ENCODE data around the gene RGS6.

The RGS6 gene

DNA sequence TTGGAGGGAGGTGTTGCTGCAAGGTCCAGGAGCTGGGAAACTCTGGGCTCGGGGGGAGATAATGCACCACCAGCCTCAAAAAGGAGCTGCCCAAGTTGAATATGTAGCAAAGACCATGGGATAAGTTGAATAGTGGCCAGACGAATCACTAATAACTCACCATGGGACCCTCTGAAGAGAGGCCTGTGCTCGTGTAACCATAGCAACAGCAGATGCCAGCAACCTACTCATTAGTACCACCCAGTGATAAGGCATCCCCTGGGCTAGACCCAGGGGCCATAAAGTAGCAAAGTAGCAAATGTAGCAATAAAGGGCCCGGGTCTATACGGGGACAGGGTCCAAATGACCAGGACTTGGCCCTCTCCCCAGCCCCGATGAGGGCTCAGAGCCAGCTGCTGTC is 633.7 kb downstream of the RGS6 start:
- H3K9me3 ChIP-seq: no peaks in the 10 kb centered on the region
- no peak overlapping the region for H3K4me3 ChIP-seq
- peak overlapping the region; percentile 57 to 63 for H3K27ac ChIP-seq
- TF ChIP-seq, protein P1, sequence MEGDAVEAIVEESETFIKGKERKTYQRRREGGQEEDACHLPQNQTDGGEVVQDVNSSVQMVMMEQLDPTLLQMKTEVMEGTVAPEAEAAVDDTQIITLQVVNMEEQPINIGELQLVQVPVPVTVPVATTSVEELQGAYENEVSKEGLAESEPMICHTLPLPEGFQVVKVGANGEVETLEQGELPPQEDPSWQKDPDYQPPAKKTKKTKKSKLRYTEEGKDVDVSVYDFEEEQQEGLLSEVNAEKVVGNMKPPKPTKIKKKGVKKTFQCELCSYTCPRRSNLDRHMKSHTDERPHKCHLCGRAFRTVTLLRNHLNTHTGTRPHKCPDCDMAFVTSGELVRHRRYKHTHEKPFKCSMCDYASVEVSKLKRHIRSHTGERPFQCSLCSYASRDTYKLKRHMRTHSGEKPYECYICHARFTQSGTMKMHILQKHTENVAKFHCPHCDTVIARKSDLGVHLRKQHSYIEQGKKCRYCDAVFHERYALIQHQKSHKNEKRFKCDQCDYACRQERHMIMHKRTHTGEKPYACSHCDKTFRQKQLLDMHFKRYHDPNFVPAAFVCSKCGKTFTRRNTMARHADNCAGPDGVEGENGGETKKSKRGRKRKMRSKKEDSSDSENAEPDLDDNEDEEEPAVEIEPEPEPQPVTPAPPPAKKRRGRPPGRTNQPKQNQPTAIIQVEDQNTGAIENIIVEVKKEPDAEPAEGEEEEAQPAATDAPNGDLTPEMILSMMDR (IDR thresholded peaks at IDR 0.05): no peak
- peaks cover 0 to 19% (median 9%) of the 10 kb centered on the region in 4 donors for H3K4me1 ChIP-seq
- no peaks in the 10 kb centered on the region for H3K27me3 ChIP-seq
- no peaks in the 10 kb centered on the region for H3K36me3 ChIP-seq
- no peak for DNase-seq
- intact Hi-C loops (cut with DNase I; ENCODE audit: low total_unique reads): no loop called here

DNA sequence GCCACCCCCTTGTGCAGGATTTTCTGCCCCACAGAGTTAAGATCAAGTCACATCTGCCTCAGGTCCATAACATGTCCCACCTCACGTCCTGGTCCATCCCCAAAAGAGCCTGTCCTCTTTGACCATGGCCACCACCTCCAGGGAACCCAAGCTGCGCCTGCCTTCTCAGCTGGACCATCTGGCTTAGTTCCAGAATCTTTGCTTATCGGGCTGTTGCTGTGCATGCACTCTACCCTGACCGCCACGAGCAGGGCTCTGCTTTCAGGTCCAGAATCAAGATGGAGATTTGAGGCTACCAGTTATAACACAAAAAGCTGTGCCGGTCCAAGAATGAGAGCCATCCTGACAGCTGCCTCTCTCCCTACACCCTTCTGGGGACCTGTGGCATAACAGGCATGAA is 635.0 kb downstream of the RGS6 start:
- TF ChIP-seq, protein P1 (IDR thresholded peaks at IDR 0.05): no peak
- no peak for DNase-seq
- Histone ChIP-seq H3K9me3 (no peaks in the 10 kb centered on the region), H3K27ac (no peak overlapping the region), H3K4me1 (peaks cover 0 to 19% (median 9%) of the 10 kb centered on the region in 4 donors), H3K4me3 (no peak overlapping the region), H3K27me3 (no peaks in the 10 kb centered on the region), H3K36me3 (no peaks in the 10 kb centered on the region)
- intact Hi-C loops (cut with DNase I; ENCODE audit: low total_unique reads): no loop called here

DNA sequence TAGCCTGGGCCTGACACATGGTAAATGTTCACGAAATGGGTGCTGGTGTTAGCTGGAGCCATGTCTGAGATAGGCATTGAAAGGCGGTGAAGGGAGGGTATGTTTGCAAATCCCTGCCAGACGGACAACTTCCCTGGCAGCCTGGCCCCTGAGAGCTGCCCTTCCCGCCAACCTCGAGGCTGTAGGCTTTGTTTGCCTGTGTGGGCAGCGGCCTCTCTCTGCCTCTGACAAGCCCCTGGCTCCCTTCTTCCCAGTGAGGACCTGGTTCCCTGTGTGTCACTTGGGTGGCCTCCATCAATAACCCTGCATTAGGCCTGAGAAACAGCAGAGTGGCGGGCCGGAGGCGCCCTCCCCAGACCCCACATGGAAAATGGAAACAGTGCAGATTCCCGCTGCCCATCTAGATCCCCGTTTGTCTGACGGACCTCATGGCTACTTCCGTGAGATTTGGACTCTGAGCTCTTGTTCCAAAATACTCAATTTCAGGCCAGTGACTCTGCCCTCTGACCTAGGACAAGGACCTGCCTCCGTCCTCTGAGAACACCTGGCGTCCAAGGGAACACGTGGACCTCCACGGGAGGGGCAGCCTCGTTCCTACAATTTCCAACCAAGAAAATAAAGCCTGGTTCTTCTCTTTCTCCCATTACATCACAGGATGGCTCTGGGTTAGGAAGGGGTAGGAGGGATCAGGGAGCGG is 636.2 kb downstream of the RGS6 start:
- Histone ChIP-seq H3K27ac (no peak overlapping the region), H3K27me3 (no peaks in the 10 kb centered on the region), H3K36me3 (no peaks in the 10 kb centered on the region), H3K9me3 (no peaks in the 10 kb centered on the region), H3K4me3 (no peak overlapping the region), H3K4me1 (peaks cover 0 to 19% (median 9%) of the 10 kb centered on the region in 4 donors)
- intact Hi-C loops (cut with DNase I; ENCODE audit: low total_unique reads): no loop called here
- DNase-seq: no peak
- TF ChIP-seq, protein P1 (IDR thresholded peaks at IDR 0.05): no peak

DNA sequence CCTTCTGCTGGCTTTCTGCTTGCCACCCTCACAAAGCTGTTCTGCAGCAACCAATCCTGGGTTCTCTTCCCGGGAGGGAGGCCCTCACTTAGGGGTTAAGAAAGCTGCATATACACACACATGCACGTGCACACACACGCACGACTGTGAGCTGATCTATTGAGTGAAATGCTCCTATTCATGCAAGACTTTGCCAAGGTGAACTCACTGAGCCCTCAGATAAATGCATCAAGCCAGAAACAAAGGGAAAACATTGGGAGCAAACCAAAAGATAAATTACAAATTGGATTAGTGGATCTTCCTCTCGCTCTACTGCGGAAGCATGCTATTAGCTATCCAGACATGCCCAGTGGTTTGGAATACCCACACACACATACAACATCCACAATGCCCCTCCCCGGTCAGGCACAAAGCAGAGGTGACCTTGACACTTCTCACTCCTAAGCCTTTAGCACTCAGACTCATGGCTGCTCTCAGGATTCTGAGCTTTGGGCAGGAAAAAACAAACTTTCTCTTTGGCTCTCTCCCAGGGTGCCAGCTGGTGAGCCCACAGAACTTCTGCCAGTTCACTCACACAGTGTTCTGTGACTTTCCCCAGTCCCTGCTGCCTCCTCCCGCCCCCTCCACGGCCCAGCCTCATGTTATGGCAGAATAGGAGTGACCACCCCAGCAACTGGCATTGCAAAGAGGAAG is 641.6 kb downstream of the RGS6 start:
- Histone ChIP-seq H3K36me3 (no peaks in the 10 kb centered on the region), H3K27ac (no peak overlapping the region), H3K9me3 (no peaks in the 10 kb centered on the region), H3K4me1 (peaks cover 0 to 9% (median 3%) of the 10 kb centered on the region in 4 donors), H3K4me3 (no peak overlapping the region), H3K27me3 (no peaks in the 10 kb centered on the region)
- intact Hi-C loops (cut with DNase I; ENCODE audit: low total_unique reads): no loop called here
- TF ChIP-seq, protein P1 (IDR thresholded peaks at IDR 0.05): no peak
- no peak for DNase-seq

DNA sequence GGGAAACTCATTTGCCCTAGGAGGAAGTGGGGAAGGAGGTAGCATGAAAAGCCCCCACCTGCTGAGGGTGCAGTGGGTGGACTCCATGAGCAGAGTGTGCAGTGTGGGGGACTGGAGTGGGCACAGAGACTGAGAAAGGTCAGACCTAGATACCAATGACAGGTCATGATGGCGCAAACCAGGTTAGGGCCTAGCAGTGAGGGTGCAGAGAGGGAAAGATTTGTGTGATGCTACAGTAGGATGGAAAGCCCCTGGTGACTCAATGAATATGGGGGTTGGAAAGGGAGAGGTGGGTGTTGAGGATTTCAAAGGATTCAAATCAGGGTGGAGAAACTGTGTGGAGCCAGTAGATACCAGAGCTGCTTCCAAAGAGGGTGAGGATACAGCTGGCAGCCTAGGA is 642.5 kb downstream of the RGS6 start:
- Histone ChIP-seq H3K4me1 (peaks cover 0 to 9% (median 3%) of the 10 kb centered on the region in 4 donors), H3K36me3 (no peaks in the 10 kb centered on the region), H3K27me3 (no peaks in the 10 kb centered on the region), H3K9me3 (no peaks in the 10 kb centered on the region), H3K27ac (no peak overlapping the region), H3K4me3 (no peak overlapping the region)
- intact Hi-C loops (cut with DNase I; ENCODE audit: low total_unique reads): no loop called here
- no peak for DNase-seq
- TF ChIP-seq, protein P1 (IDR thresholded peaks at IDR 0.05): no peak
